WTC11 (cell line): ENCODE results near the gene LOC101059915.
"Not testable (repeated sequence)": the region's sequence is repeated elsewhere in the genome, so short reads cannot be mapped to it uniquely, and the experiment has no call there.

Experiments used
- CTCF ChIP-seq: fragments of 200-600 bp; IDR thresholded peaks from 2 replicates; pipeline ENCODE4 v1.8.0; 2022; ENCODE audit warnings: antibody characterized with exemption
- NR1H2 ChIP-seq: sonication (generic); formaldehyde crosslinking; IDR thresholded peaks from 2 replicates; pipeline ENCODE4 v1.9.0; 2021; ENCODE audit warnings: mild to moderate bottlenecking, moderate library complexity, missing genetic modification reagents

DNA sequence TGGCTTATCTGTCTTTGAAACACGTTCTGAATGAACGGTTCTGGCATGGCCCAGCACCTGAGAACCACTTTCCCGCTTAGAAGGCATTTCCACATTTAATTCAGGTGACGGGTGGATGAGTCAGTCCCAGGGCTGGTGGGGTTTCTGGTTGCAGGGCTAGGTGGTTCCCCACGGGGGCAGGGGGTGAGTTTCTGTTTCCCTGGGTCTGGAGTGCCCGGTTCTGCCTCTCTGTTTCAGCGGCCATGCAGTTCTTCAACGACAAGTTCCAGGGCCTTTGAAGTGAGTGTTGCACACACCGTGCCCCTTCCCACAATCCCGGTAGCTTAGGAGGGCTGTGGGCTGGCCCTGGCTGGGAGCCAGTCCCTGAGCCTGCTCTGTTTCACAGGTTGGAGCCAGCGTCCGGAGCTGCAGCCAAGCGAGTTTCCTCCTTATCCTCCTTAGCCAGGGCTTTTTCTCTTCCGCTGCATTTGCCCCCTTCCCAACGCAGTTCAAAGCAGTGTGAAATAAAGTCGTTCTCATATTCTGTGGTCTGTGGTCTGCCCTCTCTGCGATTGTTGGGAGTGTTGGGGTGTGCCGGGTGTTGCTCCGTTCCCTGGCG lies 53.0 kb downstream of the LOC101059915 start:
- TF ChIP-seq CTCF; NR1H2 (CRISPR knock-in tag): not testable (repeated sequence)
